DND-41 (cell line): ENCODE measurements around the gene SWAP70.

Experiments
- ATAC-seq: fragments of 200-7000 bp; cut with Tn5 transposase; 3 replicates; pipeline ENCODE4 v1.9.1; 2021; ENCODE audit warnings: low read depth; ENCODE audit not compliant: insufficient read depth
- DNase-seq: peaks from one replicate; pipeline ENCODE4 v3.0.0-alpha.2; 2020
- H2AFZ ChIP-seq: 2 replicates; pipeline ENCODE4 v1.6.0; 2012; ENCODE audit warnings: low read depth, low read length
- H3K27ac ChIP-seq: 2 replicates; pipeline ENCODE4 v1.5.1; 2012; ENCODE audit warnings: low read length, inconsistent platforms
- H3K27me3 ChIP-seq: fragments of 200-600 bp; sonication (generic); 2 replicates; pipeline ENCODE4 v1.6.0; 2012; ENCODE audit warnings: low read length, mild to moderate bottlenecking, inconsistent platforms; ENCODE audit not compliant: insufficient read depth, poor library complexity
- H3K36me3 ChIP-seq: 2 replicates; pipeline ENCODE4 v1.5.1; 2012; ENCODE audit warnings: low read length, inconsistent platforms; ENCODE audit not compliant: insufficient read depth
- H3K4me1 ChIP-seq: 2 replicates; pipeline ENCODE4 v1.5.1; 2012; ENCODE audit warnings: mild to moderate bottlenecking, low read length; ENCODE audit not compliant: insufficient read depth
- H3K4me2 ChIP-seq: 2 replicates; pipeline ENCODE4 v1.6.0; 2012; ENCODE audit warnings: mild to moderate bottlenecking, moderate library complexity, low read length, inconsistent platforms; ENCODE audit not compliant: insufficient read depth
- H3K4me3 ChIP-seq, 2 experiments: fragments of 200-600 bp in 1 of 2; shearing (Covaris generic) in 1 of 2; 2 replicates each; pipeline ENCODE4 v1.5.1; 2012 to 2016; ENCODE audit warnings: inconsistent platforms in 2 of 2, low read length in 2 of 2, mild to moderate bottlenecking in 2 of 2, low read depth in 1 of 2, moderate library complexity in 1 of 2
- H3K79me2 ChIP-seq: 2 replicates; pipeline ENCODE4 v1.6.0; 2012; ENCODE audit warnings: low read length, inconsistent platforms; ENCODE audit not compliant: insufficient read depth
- H3K9ac ChIP-seq: 2 replicates; pipeline ENCODE4 v1.6.0; 2012; ENCODE audit warnings: low read depth, mild to moderate bottlenecking, inconsistent platforms, low read length, moderate library complexity
- H3K9me3 ChIP-seq: 2 replicates; pipeline ENCODE4 v1.5.1; 2012; ENCODE audit warnings: low read length, moderate library complexity, mild to moderate bottlenecking, inconsistent platforms; ENCODE audit not compliant: insufficient read depth, severe bottlenecking
- H4K20me1 ChIP-seq: 2 replicates; pipeline ENCODE4 v1.6.0; 2012; ENCODE audit warnings: low read length; ENCODE audit not compliant: insufficient read depth
- EZH2 ChIP-seq: IDR thresholded peaks from 3 replicates; pipeline ENCODE4 v1.6.1; 2012; ENCODE audit warnings: borderline replicate concordance, low read depth, mild to moderate bottlenecking, moderate library complexity, low read length, inconsistent platforms; ENCODE audit not compliant: severe bottlenecking
- TF ChIP-seq, protein P1 (sequence below): IDR thresholded peaks from 2 replicates; pipeline ENCODE4 v1.5.1; 2012; ENCODE audit warnings: borderline replicate concordance, low read length, moderate library complexity, mild to moderate bottlenecking; ENCODE audit not compliant: poor library complexity, severe bottlenecking; ENCODE audit errors: extremely low read depth

SWAP70 gene

GRCh38 chr11:9760193-9760575 is 96.3 kb downstream of the SWAP70 start:
- no peak overlapping the region for H3K9ac ChIP-seq
- no peak overlapping the region for H3K4me2 ChIP-seq
- H3K9me3 ChIP-seq = no peaks in the 10 kb centered on the region
- H4K20me1 ChIP-seq = no peaks in the 10 kb centered on the region
- H3K27ac ChIP-seq = peak overlapping the region; percentile 34
- no peaks in the 10 kb centered on the region for H3K36me3 ChIP-seq
- no peak for TF ChIP-seq EZH2
- TF ChIP-seq, protein P1, sequence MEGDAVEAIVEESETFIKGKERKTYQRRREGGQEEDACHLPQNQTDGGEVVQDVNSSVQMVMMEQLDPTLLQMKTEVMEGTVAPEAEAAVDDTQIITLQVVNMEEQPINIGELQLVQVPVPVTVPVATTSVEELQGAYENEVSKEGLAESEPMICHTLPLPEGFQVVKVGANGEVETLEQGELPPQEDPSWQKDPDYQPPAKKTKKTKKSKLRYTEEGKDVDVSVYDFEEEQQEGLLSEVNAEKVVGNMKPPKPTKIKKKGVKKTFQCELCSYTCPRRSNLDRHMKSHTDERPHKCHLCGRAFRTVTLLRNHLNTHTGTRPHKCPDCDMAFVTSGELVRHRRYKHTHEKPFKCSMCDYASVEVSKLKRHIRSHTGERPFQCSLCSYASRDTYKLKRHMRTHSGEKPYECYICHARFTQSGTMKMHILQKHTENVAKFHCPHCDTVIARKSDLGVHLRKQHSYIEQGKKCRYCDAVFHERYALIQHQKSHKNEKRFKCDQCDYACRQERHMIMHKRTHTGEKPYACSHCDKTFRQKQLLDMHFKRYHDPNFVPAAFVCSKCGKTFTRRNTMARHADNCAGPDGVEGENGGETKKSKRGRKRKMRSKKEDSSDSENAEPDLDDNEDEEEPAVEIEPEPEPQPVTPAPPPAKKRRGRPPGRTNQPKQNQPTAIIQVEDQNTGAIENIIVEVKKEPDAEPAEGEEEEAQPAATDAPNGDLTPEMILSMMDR = no peak
- H3K4me3 ChIP-seq = no peak overlapping the region
- H3K4me1 ChIP-seq = peaks cover 32% of the 10 kb centered on the region
- no peak for DNase-seq
- H3K79me2 ChIP-seq = no peaks in the 10 kb centered on the region
- no peak for ATAC-seq
- H2AFZ ChIP-seq = no peak overlapping the region
- no peaks in the 10 kb centered on the region for H3K27me3 ChIP-seq

GRCh38 chr11:9761441-9761945 is 97.6 kb downstream of the SWAP70 start:
- no peaks in the 10 kb centered on the region for H3K9me3 ChIP-seq
- no peak for DNase-seq
- no peak overlapping the region for H3K4me2 ChIP-seq
- no peaks in the 10 kb centered on the region for H4K20me1 ChIP-seq
- H3K4me1 ChIP-seq = peaks cover 32% of the 10 kb centered on the region
- TF ChIP-seq, protein P1 = no peak
- TF ChIP-seq EZH2 = no peak
- H3K4me3 ChIP-seq = no peak overlapping the region
- H2AFZ ChIP-seq = no peak overlapping the region
- H3K27me3 ChIP-seq = no peaks in the 10 kb centered on the region
- no peak overlapping the region for H3K27ac ChIP-seq
- ATAC-seq = no peak
- no peaks in the 10 kb centered on the region for H3K36me3 ChIP-seq
- no peaks in the 10 kb centered on the region for H3K79me2 ChIP-seq
- no peak overlapping the region for H3K9ac ChIP-seq

DNA sequence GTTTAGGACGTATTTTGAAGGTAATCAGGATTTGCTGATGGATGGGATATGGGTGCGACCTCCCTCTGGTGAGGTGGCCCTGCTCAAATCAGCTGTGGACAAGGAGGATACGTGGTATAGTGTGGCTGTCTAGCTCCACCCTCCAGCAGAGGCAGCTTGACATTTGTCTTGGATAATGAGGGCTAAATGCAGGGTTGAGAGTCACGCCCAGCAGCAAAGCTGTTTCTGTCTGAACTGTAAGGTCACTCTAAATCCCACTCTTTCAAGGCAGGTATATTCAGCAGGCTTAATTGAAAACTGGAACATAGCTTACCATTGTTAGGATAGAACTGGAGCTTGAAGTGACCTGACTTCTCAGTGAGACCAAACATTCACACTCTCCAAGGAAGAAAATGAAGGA is 98.7 kb downstream of the SWAP70 start:
- H3K9me3 ChIP-seq = no peaks in the 10 kb centered on the region
- no peak for ATAC-seq
- H3K36me3 ChIP-seq = no peaks in the 10 kb centered on the region
- DNase-seq = no peak
- no peak overlapping the region for H2AFZ ChIP-seq
- H3K4me1 ChIP-seq = peaks cover 31% of the 10 kb centered on the region
- H3K27ac ChIP-seq = no peak overlapping the region
- H3K27me3 ChIP-seq = no peaks in the 10 kb centered on the region
- TF ChIP-seq, protein P1 = no peak
- TF ChIP-seq EZH2 = no peak
- no peaks in the 10 kb centered on the region for H3K79me2 ChIP-seq
- H3K4me2 ChIP-seq = no peak overlapping the region
- H3K9ac ChIP-seq = no peak overlapping the region
- H4K20me1 ChIP-seq = no peaks in the 10 kb centered on the region
- H3K4me3 ChIP-seq = no peak overlapping the region

DNA sequence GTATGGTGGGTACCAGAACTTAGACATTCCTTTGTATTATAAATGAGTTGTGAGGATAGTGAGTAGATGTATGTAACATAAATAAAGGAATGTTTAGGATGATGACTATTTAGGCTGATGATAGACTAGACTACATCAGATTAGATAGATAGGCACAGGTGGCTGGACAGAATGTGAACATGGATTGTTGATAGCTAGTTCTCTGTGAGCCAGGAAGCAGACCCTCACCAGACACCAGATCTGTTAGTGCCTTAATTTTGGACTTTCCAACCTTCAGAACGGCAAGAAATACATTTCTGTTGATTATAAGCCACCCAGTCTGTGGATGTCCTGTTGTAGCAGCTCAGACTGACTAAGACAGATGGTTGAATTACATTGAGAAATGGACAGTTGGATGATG is 99.4 kb downstream of the SWAP70 start:
- H3K4me3 ChIP-seq = no peak overlapping the region
- peaks cover 23% of the 10 kb centered on the region for H3K4me1 ChIP-seq
- no peak overlapping the region for H3K4me2 ChIP-seq
- no peak overlapping the region for H2AFZ ChIP-seq
- no peaks in the 10 kb centered on the region for H3K27me3 ChIP-seq
- H3K9me3 ChIP-seq = no peaks in the 10 kb centered on the region
- ATAC-seq (no peak), DNase-seq (no peak)
- no peak overlapping the region for H3K9ac ChIP-seq
- TF ChIP-seq, protein P1 = no peak
- TF ChIP-seq EZH2 = no peak
- H3K36me3 ChIP-seq = no peaks in the 10 kb centered on the region
- H3K27ac ChIP-seq = no peak overlapping the region
- no peaks in the 10 kb centered on the region for H3K79me2 ChIP-seq
- no peaks in the 10 kb centered on the region for H4K20me1 ChIP-seq
